ENCODE results near the gene STK10.

Gene STK10

DNA sequence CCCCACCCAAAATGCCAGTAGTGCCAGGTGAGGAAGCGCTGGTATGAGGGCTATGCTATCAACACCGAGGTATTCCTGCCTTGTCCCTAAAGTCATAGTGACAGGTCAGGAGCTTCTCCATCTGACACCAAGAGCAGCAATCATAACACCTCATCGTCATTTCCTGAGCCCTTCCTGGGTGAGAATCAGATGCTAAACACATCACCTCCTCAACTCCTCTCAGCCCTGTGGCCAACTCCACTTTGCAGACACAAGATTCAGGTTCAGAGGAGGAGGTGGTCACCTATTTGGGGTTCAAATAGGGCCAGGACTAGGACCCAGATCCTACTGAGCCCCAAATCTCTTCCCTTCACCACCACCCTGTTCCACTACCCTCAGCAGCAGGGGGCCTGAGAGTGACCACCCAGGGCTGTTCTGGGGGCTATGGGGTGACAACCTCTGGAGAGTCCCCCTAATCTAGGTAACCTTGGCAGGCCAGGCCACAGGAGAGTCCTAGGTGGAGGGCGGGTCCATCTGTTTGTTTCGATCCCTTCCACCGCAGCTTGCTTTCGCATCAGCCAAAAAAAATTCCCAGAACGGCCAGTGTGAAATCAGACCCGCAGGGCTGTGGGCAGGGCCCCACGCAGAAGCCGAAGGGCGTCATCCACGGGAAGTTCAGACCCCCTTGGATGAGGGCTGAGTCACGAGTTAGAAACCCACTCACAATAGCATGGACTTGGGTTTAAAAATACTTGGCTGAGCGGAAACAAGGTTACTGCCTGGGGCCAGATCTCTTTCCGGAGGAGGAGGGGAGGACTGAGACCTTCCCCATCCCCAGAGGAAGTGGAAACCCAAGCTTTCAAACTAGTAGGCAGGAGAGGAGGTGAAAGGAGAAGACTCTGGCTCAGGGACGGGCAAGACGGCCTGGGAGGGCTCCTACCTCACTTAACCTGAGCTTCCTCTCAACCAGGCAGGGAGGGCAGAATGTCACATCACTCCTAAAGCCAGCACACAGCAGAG is 8.7 kb downstream of the STK10 start:
- DNase-seq (ENCODE audit: low spot score), result peak; percentile 57
- TF ChIP-seq CTCF (IDR thresholded peaks at IDR 0.05; ENCODE audit: extremely low read depth, missing control alignments), result no peak

- TF ChIP-seq CTCF (IDR thresholded peaks at IDR 0.05; ENCODE audit: extremely low read depth, missing control alignments), result no peak
- no peak for DNase-seq (ENCODE audit: low spot score)
Observed at GRCh38 chr5:172178301-172178987, 9.6 kb downstream of the STK10 start.

GRCh38 chr5:172177176-172177575 is 10.8 kb downstream of the STK10 start:
- no peak for TF ChIP-seq CTCF (IDR thresholded peaks at IDR 0.05; ENCODE audit: extremely low read depth, missing control alignments)
- no peak for DNase-seq (ENCODE audit: low spot score)

- DNase-seq (ENCODE audit: low spot score), result peak; percentile 77
Observed at GRCh38 chr5:172175263-172175719, 12.7 kb downstream of the STK10 start.

GRCh38 chr5:172173564-172174153 is 14.4 kb downstream of the STK10 start:
- no peak for TF ChIP-seq CTCF (IDR thresholded peaks at IDR 0.05; ENCODE audit: extremely low read depth, missing control alignments)
- no peak for DNase-seq (ENCODE audit: low spot score)

More at GRCh38 chr5:172175263-172175719, 12.7 kb downstream of the STK10 start:
- TF ChIP-seq CTCF (IDR thresholded peaks at IDR 0.05; ENCODE audit: extremely low read depth, missing control alignments), result no peak

- TF ChIP-seq CTCF (IDR thresholded peaks at IDR 0.05; ENCODE audit: extremely low read depth, missing control alignments), result no peak
- no peak for DNase-seq (ENCODE audit: low spot score)
Observed at GRCh38 chr5:172172912-172173563, 15.0 kb downstream of the STK10 start.
